ENCODE results near the gene COL1A2.

- TF ChIP-seq CTCF (IDR thresholded peaks at IDR 0.05) (no peak), POLR2A (IDR thresholded peaks at IDR 0.05) (no peak)
Observed at GRCh38 chr7:94374231-94374630, 20.5 kb upstream of the COL1A2 start.
